ENCODE measurements around the gene HOXB4. TPM values are rescaled to one million over a fixed set of nuclear protein-coding genes. Genes with fewer than 3 reads are reported as not detected.
A peak's percentile ranks its signal among the peaks of the same experiment; 100 is the strongest.

The HOXB4 gene
- total and polyA plus RNA-seq, 10 of the 15 experiments (the other 5 are each of a cell fraction or from before 2014, with no cell fraction given): 0.35 to 5.8 (median 3.0) TPM

GRCh38 chr17:48543107-48543853 is 34.9 kb downstream of the HOXB4 start (continued):
- TF ChIP-seq BCLAF1 (IDR thresholded peaks at IDR 0.05) (no peak), ZSCAN29 (IDR thresholded peaks at IDR 0.05) (no peak), BHLHE40 (IDR thresholded peaks at IDR 0.05; ENCODE audit: borderline replicate concordance in 1 of 2, low read depth in 2 of 2, low read length in 1 of 2) (peak in 1 of 2 experiments; percentile 49; a peak in 1 of 4 replicates), IKZF2 (IDR thresholded peaks at IDR 0.05) (peak in 1 of 2 experiments; percentile 12; a peak in 1 of 4 replicates), CUX1 (IDR thresholded peaks at IDR 0.05; ENCODE audit: insufficient replicate concordance, low read depth, low read length) (no peak), PAX5 (IDR thresholded peaks at IDR 0.05; ENCODE audit: borderline replicate concordance, low read depth, low read length) (no peak), BCL11A (IDR thresholded peaks at IDR 0.05; ENCODE audit: low read depth, low read length) (no peak), POLR2A (IDR thresholded peaks at IDR 0.05; ENCODE audit: low read depth, low read length) (peak; percentile 63), BMI1 (IDR thresholded peaks at IDR 0.05; ENCODE audit: borderline replicate concordance) (no peak), CREM (IDR thresholded peaks at IDR 0.05; ENCODE audit: low read depth) (no peak), RFX5 (IDR thresholded peaks at IDR 0.05; ENCODE audit: low read depth, low read length) (no peak), CHD1 (IDR thresholded peaks at IDR 0.05; ENCODE audit: low read depth, low read length) (no peak), KLF5 (IDR thresholded peaks at IDR 0.05; ENCODE audit: partially characterized antibody) (no peak), LARP7 (IDR thresholded peaks at IDR 0.05) (peak; percentile 89), ZBTB4 (CRISPR knock-in tag; IDR thresholded peaks at IDR 0.05) (no peak), ZBTB33 (IDR thresholded peaks at IDR 0.05) (no peak), POU2F2 (IDR thresholded peaks at IDR 0.05; ENCODE audit: borderline replicate concordance, low read depth, low read length) (0 out of 3 replicates have a peak, but pooled peaks have one; percentile 32)

All from GM12878 (cell line).